RPMI8226 (cell line): ENCODE results near the gene USPL1.

Experiments
- DNase-seq: peaks from one replicate; pipeline ENCODE4 v3.0.0-alpha.2; 2015

Gene USPL1

GRCh38 chr13:30698488-30699005 lies 80.8 kb downstream of the USPL1 start:
- no peak for DNase-seq

GRCh38 chr13:30700364-30700763 lies 82.6 kb downstream of the USPL1 start:
- DNase-seq: no peak

- DNase-seq: no peak
These were observed 84.3 kb downstream of the USPL1 start for GRCh38 chr13:30702006-30702405.

GRCh38 chr13:30704596-30704995 lies 86.9 kb downstream of the USPL1 start:
- no peak for DNase-seq

GRCh38 chr13:30705680-30706079 lies 88.0 kb downstream of the USPL1 start:
- DNase-seq: no peak

GRCh38 chr13:30708541-30708940 lies 90.8 kb downstream of the USPL1 start:
- no peak for DNase-seq
